Hematopoietic multipotent progenitor cell treated with erythropoietin and hydrocortisone succinate and interleukin-3 and kit ligand, for 17 days (in vitro differentiated cells): ENCODE measurements around the gene KLK15.
"Not testable (repeated sequence)": the region's sequence is repeated elsewhere in the genome, so short reads cannot be mapped to it uniquely, and the experiment has no call there.

Experiments used
- DNase-seq: peaks from one replicate; pipeline ENCODE4 v3.0.0-alpha.2; 2015; ENCODE audit warnings: low spot score

Gene KLK15

GRCh38 chr19:50796128-50796633, 37.2 kb downstream of the KLK15 start:
- DNase-seq, result no peak

GRCh38 chr19:50795664-50796073, 37.7 kb downstream of the KLK15 start:
- no peak for DNase-seq

GRCh38 chr19:50794876-50795663, 38.3 kb downstream of the KLK15 start:
- DNase-seq, result no peak

GRCh38 chr19:50794074-50794875, 39.1 kb downstream of the KLK15 start:
- DNase-seq, result no peak

GRCh38 chr19:50793558-50794065, 39.8 kb downstream of the KLK15 start:
- DNase-seq, result no peak

GRCh38 chr19:50792272-50793250, 40.8 kb downstream of the KLK15 start:
- no peak for DNase-seq

- no peak for DNase-seq
These were observed 41.6 kb downstream of the KLK15 start for GRCh38 chr19:50791594-50792271.

- no peak for DNase-seq
These were observed 42.4 kb downstream of the KLK15 start for GRCh38 chr19:50790922-50791467.

- DNase-seq, result no peak
These were observed 43.0 kb downstream of the KLK15 start, which contains the start of gene ACP4 for GRCh38 chr19:50790396-50790795. Gene ACP4 (plus strand): TSS chr19:50790415. CDS start chr19:50790415, 0 bp downstream.

- DNase-seq, result no peak
These were observed 48.0 kb downstream of the KLK15 start for GRCh38 chr19:50785329-50785728.

GRCh38 chr19:50784710-50785109, 48.7 kb downstream of the KLK15 start:
- no peak for DNase-seq

GRCh38 chr19:50783848-50784152, 49.6 kb downstream of the KLK15 start:
- DNase-seq, result not testable (repeated sequence)

- DNase-seq, result no peak
These were observed 52.5 kb downstream of the KLK15 start for GRCh38 chr19:50780753-50781435.

GRCh38 chr19:50779504-50780457, 53.6 kb downstream of the KLK15 start:
- DNase-seq, result no peak

GRCh38 chr19:50778906-50779430, 54.4 kb downstream of the KLK15 start:
- no peak for DNase-seq

- no peak for DNase-seq
These were observed 55.5 kb downstream of the KLK15 start for GRCh38 chr19:50777830-50778303.

- DNase-seq, result no peak
These were observed 56.1 kb downstream of the KLK15 start for GRCh38 chr19:50777261-50777660.

GRCh38 chr19:50776131-50776530, 57.2 kb downstream of the KLK15 start:
- DNase-seq, result no peak
